HepG2 (cell line): Measurements from ENCODE around the gene UGCG. TPM values are rescaled to one million over a fixed set of nuclear protein-coding genes. Genes with fewer than 3 reads are reported as not detected.
A peak's percentile ranks its signal among the peaks of the same experiment; 100 is the strongest.

Experiments
- E2F2 ChIP-seq: sonication (generic); formaldehyde crosslinking; IDR thresholded peaks from 2 replicates; pipeline ENCODE4 v1.4.0; 2020; ENCODE audit warnings: missing genetic modification reagents, borderline replicate concordance
- FOXP1 ChIP-seq, 2 experiments: fragments of 450-650 bp in 1 of 2; IDR thresholded peaks; 2 replicates each; pipeline ENCODE4 v1.6.1; 2017 to 2018; ENCODE audit warnings: antibody characterized with exemption in 1 of 2
- GATA4 ChIP-seq: sonication (generic); IDR thresholded peaks from 2 replicates; pipeline ENCODE4 v1.6.1; 2016; ENCODE audit warnings: antibody characterized with exemption, low read depth, borderline replicate concordance
- GMEB2 ChIP-seq: IDR thresholded peaks from 2 replicates; pipeline ENCODE4 v1.6.1; 2016; ENCODE audit warnings: missing biosample characterization, missing genetic modification reagents, low read depth
- KMT2B ChIP-seq: IDR thresholded peaks from 2 replicates; pipeline ENCODE4 v1.6.1; 2016; ENCODE audit warnings: missing genetic modification reagents, missing compliant biosample characterization
- MAZ ChIP-seq, 2 experiments: sonication (generic) in 1 of 2; formaldehyde crosslinking in 1 of 2; IDR thresholded peaks; 2 replicates each; pipeline versions ENCODE4 v1.5.0 to v1.6.1; 2012 to 2020; ENCODE audit warnings: low read depth in 2 of 2, mild to moderate bottlenecking in 2 of 2, borderline replicate concordance in 1 of 2, improper control_type of control experiment in 1 of 2, low read length in 1 of 2, missing genetic modification reagents in 1 of 2, moderate library complexity in 1 of 2
- MED13 ChIP-seq: sonication (generic); formaldehyde crosslinking; IDR thresholded peaks from 2 replicates; pipeline ENCODE4 v1.5.0; 2020; ENCODE audit warnings: missing genetic modification reagents
- PAWR ChIP-seq: sonication (generic); formaldehyde crosslinking; IDR thresholded peaks from 2 replicates; pipeline ENCODE4 v1.4.0; 2020; ENCODE audit warnings: missing genetic modification reagents, mild to moderate bottlenecking, borderline replicate concordance
- SALL2 ChIP-seq: sonication (generic); formaldehyde crosslinking; IDR thresholded peaks from 2 replicates; pipeline ENCODE4 v1.8.1; 2023; ENCODE audit warnings: mild to moderate bottlenecking, missing genetic modification reagents, inconsistent platforms
- THYN1 ChIP-seq: sonication (generic); formaldehyde crosslinking; IDR thresholded peaks from 2 replicates; pipeline ENCODE4 v1.8.1; 2023; ENCODE audit warnings: low read depth, mild to moderate bottlenecking, moderate library complexity, missing genetic modification reagents, borderline replicate concordance
- ZFAT ChIP-seq: sonication (generic); formaldehyde crosslinking; conservative IDR thresholded peaks from 2 replicates; pipeline ENCODE4 v1.8.1; 2023; ENCODE audit warnings: missing genetic modification reagents, inconsistent platforms
- ZIK1 ChIP-seq: sonication (generic); formaldehyde crosslinking; IDR thresholded peaks from 2 replicates; pipeline ENCODE4 v1.5.0; 2020; ENCODE audit warnings: mild to moderate bottlenecking, low read depth, missing genetic modification reagents, borderline replicate concordance
- ZNF501 ChIP-seq: sonication (generic); formaldehyde crosslinking; IDR thresholded peaks from 2 replicates; pipeline ENCODE4 v1.5.1; 2020; ENCODE audit warnings: mild to moderate bottlenecking, moderate library complexity, missing genetic modification reagents
- ZNF577 ChIP-seq: sonication (generic); formaldehyde crosslinking; IDR thresholded peaks from 2 replicates; pipeline ENCODE4 v1.4.0; 2020; ENCODE audit warnings: mild to moderate bottlenecking, low read depth, missing genetic modification reagents, borderline replicate concordance
- ZNF816 ChIP-seq: sonication (generic); formaldehyde crosslinking; IDR thresholded peaks from 2 replicates; pipeline ENCODE4 v1.8.0; 2022; ENCODE audit warnings: missing genetic modification reagents, mild to moderate bottlenecking, borderline replicate concordance
- ZSCAN12 ChIP-seq: sonication (generic); formaldehyde crosslinking; IDR thresholded peaks from 2 replicates; pipeline ENCODE4 v1.9.0; 2021; ENCODE audit warnings: mild to moderate bottlenecking, missing genetic modification reagents
- polyA plus RNA-seq, 8 experiments: library from polyadenylated mRNA; depleted of rRNA in 3 of 8; stranded (reverse) in 7 of 8; unstranded in 1 of 8; fragments of >200 nt; fragmentation: Illumina TruSeq in 4 of 8; extraction: Trizol in 4 of 8; gene quantifications; 2 replicates each; pipeline versions ENCODE4 v1.2.1 to v1.2.3, GENCODE V29; 2011 to 2016; ENCODE audit warnings: low read depth in 4 of 8, missing spikeins in 1 of 8, mixed read lengths in 1 of 8; ENCODE audit not compliant: insufficient read depth in 1 of 8
- total RNA-seq, 5 experiments: library from RNA; depleted of rRNA; stranded (reverse); fragments of >200 nt; fragmentation: Illumina TruSeq; extraction: Trizol; gene quantifications; 2 replicates each; pipeline ENCODE4 v1.2.3, GENCODE V29; 2016; ENCODE audit warnings: low read depth in 1 of 5
- TF ChIP-seq, protein P1 (sequence below): IDR thresholded peaks from 2 replicates; pipeline ENCODE4 v1.4.0; 2020; ENCODE audit warnings: mild to moderate bottlenecking, missing genetic modification reagents

The UGCG gene
- total and polyA plus RNA-seq, 2 of the 13 experiments (the other 11 are each of a cell fraction or from before 2014, with no cell fraction given), result 10.5 to 13.9 TPM

DNA sequence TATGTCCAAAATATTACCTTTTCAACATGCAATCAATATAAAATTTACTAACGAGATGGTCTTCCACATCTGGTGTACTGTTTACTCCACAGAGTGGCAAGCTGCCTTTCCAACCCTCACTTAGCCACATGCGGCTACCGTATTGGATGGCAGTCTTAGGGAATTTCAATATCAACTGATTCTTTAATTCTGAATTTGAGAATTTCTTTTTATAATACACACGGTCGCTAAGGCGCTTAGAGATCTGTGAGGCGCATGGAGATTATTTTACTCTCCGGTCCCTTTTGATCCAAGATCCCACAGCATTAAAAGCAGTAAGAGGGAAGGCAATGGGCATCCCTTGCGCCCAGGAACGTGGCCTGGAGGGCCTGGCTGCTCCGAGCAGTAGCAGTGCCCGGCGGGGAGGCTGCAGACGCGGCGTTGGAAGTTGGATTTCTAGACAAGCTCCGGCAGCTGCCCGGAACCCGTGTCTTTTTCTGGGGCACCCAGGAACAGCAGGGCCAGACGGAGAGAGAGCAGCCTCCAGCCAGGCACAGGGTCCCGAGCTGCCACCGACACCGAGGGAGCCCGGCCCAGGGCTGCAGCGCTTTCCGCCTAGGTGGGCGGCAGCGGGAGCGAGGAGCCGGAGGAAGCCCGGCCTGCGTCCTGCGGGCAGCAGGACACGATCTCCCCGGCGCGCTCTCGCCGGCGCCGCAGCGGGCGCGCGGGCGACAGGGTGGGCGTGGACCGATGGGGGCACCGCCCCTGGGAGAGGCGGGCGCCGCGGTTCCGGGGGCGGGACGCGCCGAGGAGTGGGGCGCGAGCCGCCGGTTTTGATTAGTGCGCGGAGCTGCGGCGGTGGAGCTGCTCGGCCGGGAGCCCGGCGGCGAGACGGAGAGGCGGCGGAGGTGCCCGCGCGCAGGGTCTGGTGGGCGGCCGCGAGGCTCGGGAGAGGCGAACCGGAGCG, at the start of gene UGCG (continued):
- TF ChIP-seq SALL2 (CRISPR knock-in tag) (no peak; the same call in 1 of the 2 replicates), ZFAT (CRISPR knock-in tag) (0 out of 2 replicates have a peak, but pooled peaks have one; percentile 67), THYN1 (CRISPR knock-in tag) (no peak), ZNF816 (CRISPR knock-in tag) (0 out of 2 replicates have a peak, but pooled peaks have one; percentile 40), ZSCAN12 (0 out of 2 replicates have a peak, but pooled peaks have one; percentile 77), ZNF577 (CRISPR knock-in tag) (no peak), GATA4 (peak; percentile 52; the same call in 1 of the 2 replicates), ZIK1 (peak; percentile 93), MED13 (CRISPR knock-in tag) (peak; percentile 68), PAWR (CRISPR knock-in tag) (no peak), FOXP1 (IDR thresholded peaks at IDR 0.05) (no peak), FOXP1 (CRISPR knock-in tag; IDR thresholded peaks at IDR 0.05) (no peak), MAZ (IDR thresholded peaks at IDR 0.05; ENCODE audit: borderline replicate concordance, low read depth, low read length) (peak; percentile 55; the same call in 1 of the 2 replicates), MAZ (CRISPR knock-in tag; IDR thresholded peaks at IDR 0.05; ENCODE audit: low read depth) (peak; percentile 80; the same call in 1 of the 2 replicates), ZNF501 (CRISPR knock-in tag) (peak; percentile 18; the same call in 1 of the 2 replicates), GMEB2 (no peak), E2F2 (CRISPR knock-in tag) (0 out of 2 replicates have a peak, but pooled peaks have one; percentile 45), KMT2B (peak; percentile 72)
- TF ChIP-seq, protein P1, sequence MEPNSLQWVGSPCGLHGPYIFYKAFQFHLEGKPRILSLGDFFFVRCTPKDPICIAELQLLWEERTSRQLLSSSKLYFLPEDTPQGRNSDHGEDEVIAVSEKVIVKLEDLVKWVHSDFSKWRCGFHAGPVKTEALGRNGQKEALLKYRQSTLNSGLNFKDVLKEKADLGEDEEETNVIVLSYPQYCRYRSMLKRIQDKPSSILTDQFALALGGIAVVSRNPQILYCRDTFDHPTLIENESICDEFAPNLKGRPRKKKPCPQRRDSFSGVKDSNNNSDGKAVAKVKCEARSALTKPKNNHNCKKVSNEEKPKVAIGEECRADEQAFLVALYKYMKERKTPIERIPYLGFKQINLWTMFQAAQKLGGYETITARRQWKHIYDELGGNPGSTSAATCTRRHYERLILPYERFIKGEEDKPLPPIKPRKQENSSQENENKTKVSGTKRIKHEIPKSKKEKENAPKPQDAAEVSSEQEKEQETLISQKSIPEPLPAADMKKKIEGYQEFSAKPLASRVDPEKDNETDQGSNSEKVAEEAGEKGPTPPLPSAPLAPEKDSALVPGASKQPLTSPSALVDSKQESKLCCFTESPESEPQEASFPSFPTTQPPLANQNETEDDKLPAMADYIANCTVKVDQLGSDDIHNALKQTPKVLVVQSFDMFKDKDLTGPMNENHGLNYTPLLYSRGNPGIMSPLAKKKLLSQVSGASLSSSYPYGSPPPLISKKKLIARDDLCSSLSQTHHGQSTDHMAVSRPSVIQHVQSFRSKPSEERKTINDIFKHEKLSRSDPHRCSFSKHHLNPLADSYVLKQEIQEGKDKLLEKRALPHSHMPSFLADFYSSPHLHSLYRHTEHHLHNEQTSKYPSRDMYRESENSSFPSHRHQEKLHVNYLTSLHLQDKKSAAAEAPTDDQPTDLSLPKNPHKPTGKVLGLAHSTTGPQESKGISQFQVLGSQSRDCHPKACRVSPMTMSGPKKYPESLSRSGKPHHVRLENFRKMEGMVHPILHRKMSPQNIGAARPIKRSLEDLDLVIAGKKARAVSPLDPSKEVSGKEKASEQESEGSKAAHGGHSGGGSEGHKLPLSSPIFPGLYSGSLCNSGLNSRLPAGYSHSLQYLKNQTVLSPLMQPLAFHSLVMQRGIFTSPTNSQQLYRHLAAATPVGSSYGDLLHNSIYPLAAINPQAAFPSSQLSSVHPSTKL (CRISPR knock-in tag), result peak; percentile 59
